K562 (cell line): ENCODE data around the gene CDC42SE2. TPM values are rescaled to one million over a fixed set of nuclear protein-coding genes. Genes with fewer than 3 reads are reported as not detected.

Experiments used
- ATAC-seq: fragments of 200-7000 bp; cut with Tn5 transposase; 3 replicates; pipeline ENCODE4 v1.9.1; 2020; ENCODE audit warnings: moderate library complexity
- BruUV-seq: library from RNA; stranded (reverse); fragments of 400-500 nt; replicated peaks from 2 replicates; lab custom pipeline; 2021; lab: Mats Ljungman, UMichigan
- CTCF ChIA-PET: fragments of 300-600 bp; formaldehyde crosslinking; extraction: SDS; loops from one replicate; lab custom pipeline; 2021; ENCODE audit warnings: low intra/inter-chr PET ratio; lab: Yijun Ruan, JAX
- POLR2A ChIA-PET: fragments of 300-600, 350-650 bp; sonication (Branson Sonifier 250); formaldehyde crosslinking; extraction: SDS; loops from one replicate; lab custom pipeline; 2021; ENCODE audit warnings: antibody characterized with exemption, inconsistent platforms; lab: Yijun Ruan, JAX
- DNase-seq, 4 experiments: peaks; one replicate each; pipeline versions ENCODE4 v3.0.0 to v3.0.0-alpha.2; 2011 to 2018; ENCODE audit warnings: low spot score in 3 of 4, mixed read lengths in 3 of 4; ENCODE audit errors: extremely low read depth in 1 of 4
- FAIRE-seq: peaks from 2 replicates; lab custom pipeline; 2011; peaks lifted over from hg19 to GRCh38; lab: Jason Lieb, UNC
- H2AFZ ChIP-seq: 2 replicates; pipeline ENCODE4 v1.6.0; 2011; ENCODE audit warnings: low read depth, low read length, control low read depth, inconsistent platforms
- H3K27ac ChIP-seq: fragments of 200-600 bp; 3 replicates; pipeline ENCODE4 v1.8.0; 2011; ENCODE audit warnings: low read depth, mild to moderate bottlenecking, control low read depth, inconsistent platforms, low read length, moderate library complexity, mixed read lengths; ENCODE audit errors: extremely low read depth
- H3K27me3 ChIP-seq, 2 experiments: fragments of 300-600 bp in 1 of 2; 2 replicates in 1 of 2; 3 replicates in 1 of 2; pipeline versions ENCODE4 v1.6.0 to v1.8.0; 2011; ENCODE audit warnings: inconsistent platforms in 2 of 2, low read length in 2 of 2, mild to moderate bottlenecking in 1 of 2, mixed read lengths in 1 of 2, moderate library complexity in 1 of 2; ENCODE audit not compliant: control insufficient read depth in 2 of 2, insufficient read depth in 2 of 2
- H3K36me3 ChIP-seq: fragments of 300-600 bp; 3 replicates; pipeline ENCODE4 v1.8.0; 2011; ENCODE audit warnings: mild to moderate bottlenecking, low read length, inconsistent platforms; ENCODE audit not compliant: control insufficient read depth, insufficient read depth
- H3K4me1 ChIP-seq, 2 experiments: fragments of 200-600 bp in 1 of 2; replicated peaks in 1 of 2; 2 replicates in 1 of 2; 3 replicates in 1 of 2; pipeline versions ENCODE4 v1.5.1 to v1.8.0; 2011; ENCODE audit warnings: inconsistent platforms in 2 of 2, low read length in 2 of 2, mild to moderate bottlenecking in 1 of 2, mixed read lengths in 1 of 2, moderate library complexity in 1 of 2; ENCODE audit not compliant: control insufficient read depth in 2 of 2, insufficient read depth in 2 of 2
- H3K4me2 ChIP-seq: 2 replicates; pipeline ENCODE4 v1.6.1; 2011; ENCODE audit warnings: low read length, control low read depth, inconsistent platforms, mixed read lengths; ENCODE audit not compliant: insufficient read depth
- H3K4me3 ChIP-seq: fragments of 200-600 bp; sonication (generic), shearing (Covaris generic); 2 replicates; pipeline ENCODE4 v1.5.1; 2016; ENCODE audit warnings: control low read depth, inconsistent platforms
- H3K79me2 ChIP-seq: fragments of 200-600 bp; 3 replicates; pipeline ENCODE4 v1.8.0; 2011; ENCODE audit warnings: low read length, inconsistent platforms; ENCODE audit not compliant: control insufficient read depth, insufficient read depth
- H3K9ac ChIP-seq, 2 experiments: 2 replicates each; pipeline versions ENCODE4 v1.6.0 to v1.6.1; 2011; ENCODE audit warnings: low read depth in 2 of 2, low read length in 2 of 2, control low read depth in 1 of 2, inconsistent platforms in 1 of 2, mild to moderate bottlenecking in 1 of 2, mixed read lengths in 1 of 2; ENCODE audit not compliant: insufficient read depth in 1 of 2
- H3K9me1 ChIP-seq: one replicate; pipeline ENCODE4 v1.6.0; 2011; ENCODE audit warnings: inconsistent platforms, mild to moderate bottlenecking, low read length, moderate library complexity; ENCODE audit not compliant: control insufficient read depth, insufficient read depth
- H3K9me3 ChIP-seq: replicated peaks from 2 replicates; pipeline ENCODE4 v1.5.1; 2011; ENCODE audit warnings: low read depth, low read length, inconsistent platforms; ENCODE audit not compliant: control insufficient read depth, insufficient read depth
- H4K20me1 ChIP-seq: replicated peaks from 2 replicates; pipeline ENCODE4 v1.6.1; 2011; ENCODE audit warnings: low read length, inconsistent platforms, mixed read lengths; ENCODE audit not compliant: control insufficient read depth, insufficient read depth
- EGR1 ChIP-seq: fragments of 450-650 bp; conservative IDR thresholded peaks from 2 replicates; pipeline ENCODE4 v1.6.1; 2017; ENCODE audit warnings: mild to moderate bottlenecking
- JUND ChIP-seq, 2 experiments: IDR thresholded peaks; 2 replicates in 1 of 2; 3 replicates in 1 of 2; pipeline ENCODE4 v1.6.1; 2011; ENCODE audit warnings: borderline replicate concordance in 2 of 2, low read depth in 2 of 2, low read length in 2 of 2, improper control_type of control experiment in 1 of 2, missing biosample characterization in 1 of 2, missing genetic modification characterization in 1 of 2, missing genetic modification reagents in 1 of 2
- MYC ChIP-seq, 2 experiments: fragments of 250-450 bp in 1 of 2; sonication (Bioruptor Pico) in 1 of 2; IDR thresholded peaks; 2 replicates each; pipeline versions ENCODE4 v1.5.1 to v1.6.1; 2012 to 2021; ENCODE audit warnings: low read depth in 2 of 2, borderline replicate concordance in 1 of 2, improper control_type of control experiment in 1 of 2, low read length in 1 of 2, mild to moderate bottlenecking in 1 of 2, moderate library complexity in 1 of 2
- POLR2H ChIP-seq: IDR thresholded peaks from 2 replicates; pipeline ENCODE4 v1.6.1; 2016; ENCODE audit warnings: missing genetic modification characterization, low read depth, mild to moderate bottlenecking, control low read depth, missing compliant biosample characterization, moderate library complexity
- SRF ChIP-seq, 2 experiments: fragments of 250-450, 450-650 bp in 1 of 2; sonication (Bioruptor Pico) in 1 of 2; sonication (generic) in 1 of 2; formaldehyde crosslinking; IDR thresholded peaks; 2 replicates each; pipeline versions ENCODE4 v1.5.0 to v1.5.1; 2020 to 2022; ENCODE audit warnings: mild to moderate bottlenecking in 1 of 2, missing genetic modification reagents in 1 of 2
- WGBS: fragments of 100-300 bp; shearing (Covaris generic); methylation state at CpG from one replicate; pipeline ENCODE4 v1.1.6; 2016; ENCODE audit warnings: low coverage, mixed read lengths; ENCODE audit not compliant: insufficient coverage; ENCODE audit errors: missing lambda C conversion rate; 5-methylcytosine and 5-hydroxymethylcytosine counted together
- in situ Hi-C: fragments of 300-500 bp; cut with MboI; formaldehyde crosslinking; loops from 4 replicates; pipeline ENCODE4 v1.15.0; 2018; ENCODE audit warnings: inconsistent platforms, mixed read lengths
- intact Hi-C: fragments of 100-400 bp; cut with micrococcal nuclease; formaldehyde crosslinking; loops from 2 replicates; pipeline ENCODE4 v1.14.2; 2022
- polyA plus RNA-seq, 8 experiments: library from polyadenylated mRNA; depleted of rRNA in 4 of 8; stranded (reverse) in 5 of 8; unstranded in 3 of 8; fragments of >200 nt; fragmentation: Nextera tagmentation in 2 of 8; fragmentation: Illumina TruSeq in 1 of 8; extraction: Ambion mirVana in 2 of 8; extraction: Trizol in 1 of 8; gene quantifications; 2 replicates each; pipeline versions ENCODE4 v1.2.1 to v1.2.3, GENCODE V29; 2011 to 2014; ENCODE audit warnings: inconsistent platforms in 1 of 8, missing spikeins in 1 of 8
- total RNA-seq, 7 experiments: library from RNA; depleted of rRNA in 6 of 7; stranded (reverse); fragments of >200 nt in 6 of 7; fragmentation: Illumina TruSeq in 2 of 7; extraction: Trizol in 2 of 7; gene quantifications; 2 replicates each; pipeline versions ENCODE4 v1.2.1 to v1.2.3, GENCODE V29; 2011 to 2021; ENCODE audit warnings: low replicate concordance in 1 of 7
- TF ChIP-seq, protein P1 (sequence below): fragments of 450-650 bp; IDR thresholded peaks from 2 replicates; pipeline ENCODE4 v1.6.1; 2017; ENCODE audit warnings: mild to moderate bottlenecking, moderate library complexity

Gene CDC42SE2
- total and polyA plus RNA-seq, 9 of the 15 experiments (the other 6 are each of a cell fraction or from before 2014, with no cell fraction given), result 24.8 to 44.3 (median 32.7) TPM

DNA sequence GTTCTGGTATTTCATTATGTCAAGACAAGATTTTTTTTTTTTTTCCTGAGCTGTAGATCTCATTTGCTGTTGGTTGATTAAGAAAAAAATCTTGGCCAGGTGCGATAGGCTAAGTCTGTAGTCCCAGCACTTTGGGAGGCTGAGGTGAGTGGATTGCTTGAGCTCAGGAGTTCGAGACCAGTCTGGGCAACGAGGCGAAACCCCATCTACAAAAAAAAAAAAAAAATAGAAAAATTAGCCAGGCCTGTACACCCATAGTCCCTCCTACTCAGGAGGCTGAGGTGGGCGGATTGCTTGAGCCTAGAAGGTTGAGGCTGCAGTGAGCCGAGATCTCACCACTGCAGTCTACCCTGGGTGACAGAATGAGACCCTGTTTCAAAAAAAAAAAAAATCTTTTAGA, 12.2 kb downstream of the CDC42SE2 start:
- intact Hi-C loops, result no loop called here
- no peak for DNase-seq
- peaks cover under 1% of the 10 kb centered on the region; the same call in 1 of the 2 replicates for H4K20me1 ChIP-seq

More for the DNA sequence above, 12.2 kb downstream of the CDC42SE2 start:
- CTCF ChIA-PET, result no interaction called here
- ATAC-seq, result peak; percentile 47; the same call in 2 of the 3 replicates
- in situ Hi-C loops, result no loop called here
- Histone ChIP-seq H3K9me3 (no peaks in the 10 kb centered on the region; the same call in 1 of the 2 replicates), H3K9ac (no peak overlapping the region), H3K36me3 (no peaks in the 10 kb centered on the region; the same call in 2 of the 3 replicates), H3K79me2 (peaks cover 94% of the 10 kb centered on the region), H3K4me3 (no peak overlapping the region), H3K4me1 (no peaks in the 10 kb centered on the region; a peak in 2 of 5 replicates), H3K9me1 (no peaks in the 10 kb centered on the region), H3K4me2 (no peak overlapping the region), H2AFZ (no peak overlapping the region), H3K27me3 (no peaks in the 10 kb centered on the region), H3K27ac (no peak overlapping the region)
- peak; percentile 23 for FAIRE-seq
- no peak for TF ChIP-seq MYC (IDR thresholded peaks at IDR 0.05; ENCODE audit: low read depth, low read length)
- no peak for TF ChIP-seq MYC (CRISPR knock-in tag; IDR thresholded peaks at IDR 0.05; ENCODE audit: borderline replicate concordance, low read depth)
- TF ChIP-seq, protein P1, sequence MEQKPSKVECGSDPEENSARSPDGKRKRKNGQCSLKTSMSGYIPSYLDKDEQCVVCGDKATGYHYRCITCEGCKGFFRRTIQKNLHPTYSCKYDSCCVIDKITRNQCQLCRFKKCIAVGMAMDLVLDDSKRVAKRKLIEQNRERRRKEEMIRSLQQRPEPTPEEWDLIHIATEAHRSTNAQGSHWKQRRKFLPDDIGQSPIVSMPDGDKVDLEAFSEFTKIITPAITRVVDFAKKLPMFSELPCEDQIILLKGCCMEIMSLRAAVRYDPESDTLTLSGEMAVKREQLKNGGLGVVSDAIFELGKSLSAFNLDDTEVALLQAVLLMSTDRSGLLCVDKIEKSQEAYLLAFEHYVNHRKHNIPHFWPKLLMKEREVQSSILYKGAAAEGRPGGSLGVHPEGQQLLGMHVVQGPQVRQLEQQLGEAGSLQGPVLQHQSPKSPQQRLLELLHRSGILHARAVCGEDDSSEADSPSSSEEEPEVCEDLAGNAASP, result no peak
- TF ChIP-seq SRF (CRISPR knock-in tag; IDR thresholded peaks at IDR 0.05), result no peak
- no peak for TF ChIP-seq JUND (IDR thresholded peaks at IDR 0.05; ENCODE audit: borderline replicate concordance, low read depth, low read length)
- no peak for TF ChIP-seq JUND (tag; IDR thresholded peaks at IDR 0.05; ENCODE audit: borderline replicate concordance, low read depth, low read length)
- no peak for TF ChIP-seq POLR2H (tag)
- peak; percentile 35; the same call in 1 of the 2 replicates for TF ChIP-seq EGR1
- no TSS peak for BruUV-seq
- POLR2A ChIA-PET, result interaction anchor here (0.8 to 1.0 kb wide), 3 partner anchors 8 to 11 kb away, joined by 3 to 8 read pairs (median 4); no protein-coding TSS in a partner anchor
- 92% methylated on average over 5 of the region's 6 CpGs for WGBS
